GM12878 (cell line): Measurements from ENCODE around the gene AFAP1L2. TPM values are rescaled to one million over a fixed set of nuclear protein-coding genes. Genes with fewer than 3 reads are reported as not detected.

Experiments
- ATAC-seq: fragments of 200-7000 bp; cut with Tn5 transposase; 3 replicates; pipeline ENCODE4 v1.9.1; 2020; ENCODE audit warnings: mild to moderate bottlenecking, moderate library complexity
- BruUV-seq: library from RNA; stranded (reverse); fragments of 400-500 nt; replicated peaks from 2 replicates; lab custom pipeline; 2021; lab: Mats Ljungman, UMichigan
- CTCF ChIA-PET: fragments of 300-600 bp; sonication (Branson Sonifier 250); formaldehyde crosslinking; extraction: SDS; loops from one replicate; lab custom pipeline; 2021; ENCODE audit warnings: inconsistent platforms; lab: Yijun Ruan, JAX
- POLR2A ChIA-PET: fragments of 350-600 bp; formaldehyde crosslinking; extraction: SDS; loops from one replicate; lab custom pipeline; 2021; ENCODE audit warnings: inconsistent platforms; lab: Charles Lee
- RAD21 ChIA-PET: fragments of 300-600 bp; sonication (Branson Sonifier 250); formaldehyde crosslinking; loops from one replicate; lab custom pipeline; 2023; ENCODE audit warnings: antibody characterized with exemption; ENCODE audit not compliant: unreplicated experiment; lab: Charles Lee
- SMC1A ChIA-PET: fragments of 300-600 bp; sonication (Branson Sonifier 250); formaldehyde crosslinking; loops from one replicate; lab custom pipeline; 2023; ENCODE audit not compliant: unreplicated experiment, uncharacterized antibody; lab: Charles Lee
- DNase-seq: peaks from one replicate; pipeline ENCODE4 v3.0.0-alpha.2; 2011; ENCODE audit warnings: low read depth, low spot score
- FAIRE-seq: peaks from 3 replicates; lab custom pipeline; 2011; peaks lifted over from hg19 to GRCh38; lab: Jason Lieb, UNC
- H2AFZ ChIP-seq: 2 replicates; pipeline ENCODE4 v1.6.0; 2011; ENCODE audit warnings: low read depth, low read length, control low read depth; ENCODE audit not compliant: control insufficient read depth
- H3K27ac ChIP-seq: 2 replicates; pipeline ENCODE4 v1.5.1; 2011; ENCODE audit warnings: control low read depth; ENCODE audit not compliant: control insufficient read depth, insufficient read depth
- H3K27me3 ChIP-seq, 2 experiments: replicated peaks in 1 of 2; 2 replicates each; pipeline versions ENCODE4 v1.6.0 to v1.6.1; 2011; ENCODE audit warnings: low read length in 1 of 2; ENCODE audit not compliant: control insufficient read depth in 2 of 2, insufficient read depth in 2 of 2
- H3K36me3 ChIP-seq, 2 experiments: 2 replicates each; pipeline ENCODE4 v1.5.1; 2011; ENCODE audit warnings: low read length in 1 of 2; ENCODE audit not compliant: control insufficient read depth in 2 of 2, insufficient read depth in 2 of 2
- H3K4me1 ChIP-seq: 2 replicates; pipeline ENCODE4 v1.6.1; 2011; ENCODE audit warnings: mild to moderate bottlenecking, low read length, moderate library complexity, mixed read lengths; ENCODE audit not compliant: control insufficient read depth, insufficient read depth
- H3K4me2 ChIP-seq: 2 replicates; pipeline ENCODE4 v1.6.0; 2011; ENCODE audit warnings: control low read depth; ENCODE audit not compliant: control insufficient read depth, insufficient read depth
- H3K4me3 ChIP-seq: fragments of 200-600 bp; sonication (generic); 2 replicates; pipeline ENCODE4 v1.5.1; 2016
- H3K79me2 ChIP-seq: 2 replicates; pipeline ENCODE4 v1.6.0; 2011; ENCODE audit warnings: low read length; ENCODE audit not compliant: control insufficient read depth, insufficient read depth
- H3K9ac ChIP-seq: 2 replicates; pipeline ENCODE4 v1.8.0; 2011; ENCODE audit warnings: low read length, control low read depth, mixed read lengths; ENCODE audit not compliant: control insufficient read depth, insufficient read depth
- H3K9me3 ChIP-seq: replicated peaks from 3 replicates; pipeline ENCODE4 v1.5.1; 2011; ENCODE audit warnings: mild to moderate bottlenecking, low read length; ENCODE audit not compliant: control insufficient read depth, insufficient read depth
- H4K20me1 ChIP-seq: 2 replicates; pipeline ENCODE4 v1.6.0; 2011; ENCODE audit not compliant: control insufficient read depth, insufficient read depth
- BACH1 ChIP-seq: fragments of 450-650 bp; IDR thresholded peaks from 2 replicates; pipeline ENCODE4 v1.6.1; 2017; ENCODE audit warnings: mild to moderate bottlenecking, borderline replicate concordance
- EP300 ChIP-seq, 2 experiments: fragments of 150-350 bp in 1 of 2; IDR thresholded peaks; 2 replicates each; pipeline ENCODE4 v1.6.1; 2011 to 2012; ENCODE audit warnings: low read depth in 2 of 2, low read length in 2 of 2, borderline replicate concordance in 1 of 2, improper control_type of control experiment in 1 of 2, inconsistent platforms in 1 of 2; ENCODE audit not compliant: control insufficient read depth in 1 of 2
- EZH2 ChIP-seq: IDR thresholded peaks from 2 replicates; pipeline ENCODE4 v1.6.1; 2012; ENCODE audit warnings: low read depth, mild to moderate bottlenecking, control low read depth, inconsistent platforms, low read length, borderline replicate concordance; ENCODE audit not compliant: control insufficient read depth
- GABPA ChIP-seq: IDR thresholded peaks from 2 replicates; pipeline ENCODE4 v1.6.1; 2014; ENCODE audit warnings: antibody characterized with exemption, low read depth, mild to moderate bottlenecking, inconsistent platforms
- IKZF2 ChIP-seq, 2 experiments: fragments of 450-650 bp; IDR thresholded peaks; 2 replicates each; pipeline ENCODE4 v1.6.1; 2017; ENCODE audit warnings: mild to moderate bottlenecking in 2 of 2, moderate library complexity in 2 of 2
- MEF2A ChIP-seq: IDR thresholded peaks from 2 replicates; pipeline ENCODE4 v1.6.1; 2011; ENCODE audit warnings: low read depth, mild to moderate bottlenecking, low read length, moderate library complexity; ENCODE audit not compliant: insufficient read depth
- MYB ChIP-seq: fragments of 150-350 bp; IDR thresholded peaks from 2 replicates; pipeline ENCODE4 v1.6.1; 2014; ENCODE audit warnings: mild to moderate bottlenecking, low read depth, low read length, borderline replicate concordance
- NFYA ChIP-seq: IDR thresholded peaks from 2 replicates; pipeline ENCODE4 v1.6.1; 2011; ENCODE audit warnings: low read depth, mild to moderate bottlenecking, low read length, improper control_type of control experiment, borderline replicate concordance
- POLR2A ChIP-seq: IDR thresholded peaks from 2 replicates; pipeline ENCODE4 v1.6.1; 2011; ENCODE audit warnings: low read depth, mild to moderate bottlenecking, low read length
- SIX5 ChIP-seq: IDR thresholded peaks from 2 replicates; pipeline ENCODE4 v1.6.1; 2011; ENCODE audit warnings: mild to moderate bottlenecking, low read depth, low read length, moderate library complexity; ENCODE audit not compliant: severe bottlenecking
- SP1 ChIP-seq: IDR thresholded peaks from one replicate; pipeline ENCODE4 v1.6.1; 2011; ENCODE audit warnings: low read depth, low read length
- SRF ChIP-seq, 2 experiments: IDR thresholded peaks; 2 replicates each; pipeline ENCODE4 v1.6.1; 2011; ENCODE audit warnings: low read depth in 2 of 2, low read length in 2 of 2, mild to moderate bottlenecking in 1 of 2, moderate library complexity in 1 of 2
- STAT3 ChIP-seq: IDR thresholded peaks from 2 replicates; pipeline ENCODE4 v1.6.1; 2011; ENCODE audit warnings: low read depth, low read length, improper control_type of control experiment
- TARDBP ChIP-seq: IDR thresholded peaks from 2 replicates; pipeline ENCODE4 v1.6.1; 2016; ENCODE audit warnings: borderline replicate concordance
- TCF12 ChIP-seq: IDR thresholded peaks from 2 replicates; pipeline ENCODE4 v1.6.1; 2011; ENCODE audit warnings: low read depth, mild to moderate bottlenecking, low read length
- ZNF687 ChIP-seq: fragments of 450-650 bp; IDR thresholded peaks from 2 replicates; pipeline ENCODE4 v1.6.1; 2017; ENCODE audit warnings: mild to moderate bottlenecking, moderate library complexity
- WGBS: methylation state at CpG from one replicate; pipeline ENCODE4 v1.1.6; 2016; ENCODE audit warnings: low lambda C conversion rate; ENCODE audit not compliant: insufficient replicate concordance, insufficient coverage; ENCODE audit errors: missing lambda C conversion rate; 5-methylcytosine and 5-hydroxymethylcytosine counted together
- in situ Hi-C: fragments of 300-500 bp; cut with MboI; formaldehyde crosslinking; loops from 9 replicates; pipeline ENCODE4 v1.14.3; 2018; ENCODE audit warnings: mixed read lengths
- intact Hi-C: fragments of 100-400 bp; cut with micrococcal nuclease; formaldehyde crosslinking; loops from one replicate; pipeline ENCODE4 v1.14.2; 2022; ENCODE audit not compliant: unreplicated experiment
- polyA plus RNA-seq, 11 experiments: library from polyadenylated mRNA; depleted of rRNA in 4 of 11; unstranded in 6 of 11; stranded (reverse) in 5 of 11; fragments of >200 nt; fragmentation: Nextera tagmentation in 4 of 11; fragmentation: Illumina TruSeq in 1 of 11; extraction: Ambion mirVana in 4 of 11; extraction: Trizol in 1 of 11; gene quantifications; 1 replicate in 1 of 11; 2 replicates in 10 of 11; pipeline versions ENCODE4 v1.2.1 to v1.2.3, GENCODE V29; 2011 to 2016; ENCODE audit warnings: inconsistent platforms in 2 of 11, missing spikeins in 2 of 11, low read depth in 1 of 11
- total RNA-seq, 4 experiments: library from RNA; depleted of rRNA in 3 of 4; stranded (reverse); fragments of >200 nt in 3 of 4; fragmentation: Illumina TruSeq in 1 of 4; extraction: Trizol in 1 of 4; gene quantifications; 2 replicates each; pipeline versions ENCODE4 v1.2.1 to v1.2.3, GENCODE V29; 2013 to 2021
- TF ChIP-seq, protein P1 (sequence below): fragments of 450-650 bp; formaldehyde crosslinking; IDR thresholded peaks from 2 replicates; pipeline ENCODE4 v1.5.0; 2022; ENCODE audit warnings: mild to moderate bottlenecking, missing genetic modification characterization

Gene AFAP1L2
- total and polyA plus RNA-seq, 10 of the 15 experiments (the other 5 are each of a cell fraction or from before 2014, with no cell fraction given) = 0.03 to 4.0 (median 0.34) TPM

DNA sequence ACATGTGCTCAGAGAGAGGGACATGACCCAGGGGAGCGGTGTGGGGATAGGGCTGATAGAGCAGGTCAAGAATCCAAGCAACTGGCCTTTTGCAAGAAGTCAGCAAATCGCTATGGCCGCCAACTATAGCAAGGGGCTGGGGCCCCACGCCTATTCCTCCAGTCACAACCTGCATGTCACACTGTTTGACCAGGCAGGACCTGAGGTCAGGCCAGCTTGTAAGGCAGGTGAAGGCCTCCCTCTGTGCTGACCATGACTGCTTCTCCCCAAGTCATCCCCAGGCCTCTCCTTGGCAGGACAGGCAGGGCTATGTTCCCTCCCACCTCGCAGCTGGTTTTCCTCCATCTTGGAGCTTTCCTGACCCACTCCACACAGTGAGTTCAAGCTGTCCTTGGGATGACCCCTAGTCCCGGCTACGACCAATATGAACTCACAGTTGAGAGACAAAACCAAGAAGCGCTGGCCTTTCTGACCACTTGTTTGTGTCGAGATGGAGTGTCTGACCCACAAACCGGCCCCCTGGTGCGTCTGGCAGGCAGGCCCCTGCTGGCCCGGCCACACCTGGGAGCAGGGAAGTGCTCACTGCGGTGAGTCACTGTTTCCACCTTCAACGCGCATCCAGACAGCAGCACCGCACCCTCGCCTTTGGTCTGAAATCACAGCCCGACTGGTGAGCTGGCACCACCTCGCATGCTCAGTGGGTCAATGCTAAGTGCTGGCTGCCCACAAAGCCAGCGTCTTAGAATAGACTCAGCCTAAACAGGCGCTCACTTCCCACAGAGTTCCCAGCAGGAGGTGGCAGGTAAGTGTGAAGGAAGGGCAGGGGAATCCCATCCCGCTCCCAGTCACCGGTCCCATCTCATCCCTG is 83.8 kb downstream of the AFAP1L2 start:
- no peak overlapping the region for H3K9ac ChIP-seq
- in situ Hi-C loops (loop anchor here (25.0 kb wide), 2 partner anchors 108 to 467 kb away; no protein-coding TSS in a partner anchor), intact Hi-C loops (no loop called here)
- BruUV-seq = no TSS peak
- no peak overlapping the region for H2AFZ ChIP-seq
- POLR2A ChIA-PET = no interaction called here
- no peak for ATAC-seq
- CTCF ChIA-PET = interaction anchor here (1.8 kb wide), 1 partner anchor 17 kb away, joined by 4 read pairs; no protein-coding TSS in a partner anchor
- H3K27me3 ChIP-seq = peaks cover 0 to 2% of the 10 kb centered on the region in 2 experiments; a peak in 2 of 4 replicates
- RAD21 ChIA-PET = no interaction called here
- no peaks in the 10 kb centered on the region for H3K79me2 ChIP-seq
- FAIRE-seq = no peak
- no peaks in the 10 kb centered on the region for H3K9me3 ChIP-seq
- H3K4me3 ChIP-seq = no peak overlapping the region
- H3K4me1 ChIP-seq = no peaks in the 10 kb centered on the region
- no peaks in the 10 kb centered on the region for H3K36me3 ChIP-seq
- no peak overlapping the region for H3K27ac ChIP-seq
- WGBS = 38% methylated on average over 18 of the region's 23 CpGs
- no peak for DNase-seq
- no peak overlapping the region for H3K4me2 ChIP-seq
- no peaks in the 10 kb centered on the region for H4K20me1 ChIP-seq
- SMC1A ChIA-PET = interaction anchor here (0.7 kb wide), 1 partner anchor 17 kb away, joined by 4 read pairs; no protein-coding TSS in a partner anchor
- TF ChIP-seq SP1 = no peak
- TF ChIP-seq TARDBP = no peak
- TF ChIP-seq EZH2 = no peak
- no peak for TF ChIP-seq STAT3
- TF ChIP-seq MEF2A = no peak
- TF ChIP-seq, protein P1, sequence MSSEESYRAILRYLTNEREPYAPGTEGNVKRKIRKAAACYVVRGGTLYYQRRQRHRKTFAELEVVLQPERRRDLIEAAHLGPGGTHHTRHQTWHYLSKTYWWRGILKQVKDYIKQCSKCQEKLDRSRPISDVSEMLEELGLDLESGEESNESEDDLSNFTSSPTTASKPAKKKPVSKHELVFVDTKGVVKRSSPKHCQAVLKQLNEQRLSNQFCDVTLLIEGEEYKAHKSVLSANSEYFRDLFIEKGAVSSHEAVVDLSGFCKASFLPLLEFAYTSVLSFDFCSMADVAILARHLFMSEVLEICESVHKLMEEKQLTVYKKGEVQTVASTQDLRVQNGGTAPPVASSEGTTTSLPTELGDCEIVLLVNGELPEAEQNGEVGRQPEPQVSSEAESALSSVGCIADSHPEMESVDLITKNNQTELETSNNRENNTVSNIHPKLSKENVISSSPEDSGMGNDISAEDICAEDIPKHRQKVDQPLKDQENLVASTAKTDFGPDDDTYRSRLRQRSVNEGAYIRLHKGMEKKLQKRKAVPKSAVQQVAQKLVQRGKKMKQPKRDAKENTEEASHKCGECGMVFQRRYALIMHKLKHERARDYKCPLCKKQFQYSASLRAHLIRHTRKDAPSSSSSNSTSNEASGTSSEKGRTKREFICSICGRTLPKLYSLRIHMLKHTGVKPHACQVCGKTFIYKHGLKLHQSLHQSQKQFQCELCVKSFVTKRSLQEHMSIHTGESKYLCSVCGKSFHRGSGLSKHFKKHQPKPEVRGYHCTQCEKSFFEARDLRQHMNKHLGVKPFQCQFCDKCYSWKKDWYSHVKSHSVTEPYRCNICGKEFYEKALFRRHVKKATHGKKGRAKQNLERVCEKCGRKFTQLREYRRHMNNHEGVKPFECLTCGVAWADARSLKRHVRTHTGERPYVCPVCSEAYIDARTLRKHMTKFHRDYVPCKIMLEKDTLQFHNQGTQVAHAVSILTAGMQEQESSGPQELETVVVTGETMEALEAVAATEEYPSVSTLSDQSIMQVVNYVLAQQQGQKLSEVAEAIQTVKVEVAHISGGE (CRISPR knock-in tag) = no peak
- TF ChIP-seq GABPA = no peak
- no peak for TF ChIP-seq EP300 (IDR thresholded peaks at IDR 0.05; ENCODE audit: borderline replicate concordance in 1 of 2, control insufficient read depth in 1 of 2, low read depth in 2 of 2, low read length in 2 of 2)
- no peak for TF ChIP-seq POLR2A
- no peak for TF ChIP-seq MYB
- no peak for TF ChIP-seq TCF12
- TF ChIP-seq IKZF2 (IDR thresholded peaks at IDR 0.05) = no peak
- TF ChIP-seq SIX5 = no peak
- TF ChIP-seq SRF (IDR thresholded peaks at IDR 0.05; ENCODE audit: low read depth in 2 of 2, low read length in 2 of 2) = no peak
- TF ChIP-seq BACH1 = no peak
- no peak for TF ChIP-seq NFYA
- TF ChIP-seq ZNF687 = no peak
